Lower leg skin (tissue), 3 donors: Measurements from ENCODE around the gene NOCT.

Experiments
- CTCF ChIP-seq, 3 donors: fragments of 450-650 bp; IDR thresholded peaks; one replicate each; pipeline ENCODE4 v1.5.1; 2016; ENCODE audit warnings: antibody characterized with exemption in 3 of 3, mild to moderate bottlenecking in 3 of 3, moderate library complexity in 2 of 3
- POLR2A ChIP-seq, 2 donors: fragments of 450-650 bp; IDR thresholded peaks; one replicate each; pipeline ENCODE4 v1.6.1; 2016 to 2017; ENCODE audit warnings: antibody characterized with exemption in 2 of 2, mild to moderate bottlenecking in 1 of 2, moderate library complexity in 1 of 2

GRCh38 chr4:139044291-139044690, 28.7 kb downstream of the NOCT start:
- no peak for TF ChIP-seq CTCF (IDR thresholded peaks at IDR 0.05)
- TF ChIP-seq POLR2A (IDR thresholded peaks at IDR 0.05), result no peak
